ENCODE measurements around the gene SLC45A2. TPM values are rescaled to one million over a fixed set of nuclear protein-coding genes. Genes with fewer than 3 reads are reported as not detected.

Gene SLC45A2
- total RNA-seq, 1 experiment from 2014 or later: 0.28 TPM

GRCh38 chr5:34005211-34005610 lies 20.7 kb upstream of the SLC45A2 start:
- CTCF ChIA-PET: no interaction called here
- BruUV-seq (replicated peaks): no TSS peak

GRCh38 chr5:34003941-34004340 lies 19.4 kb upstream of the SLC45A2 start:
- no TSS peak for BruUV-seq (replicated peaks)
- POLR2A ChIA-PET (ENCODE audit: low non-redundant PET): no interaction called here
- Histone ChIP-seq H3K4me1 (ENCODE audit: insufficient read depth, low read length, poor library complexity, severe bottlenecking) (peaks cover 13% of the 10 kb centered on the region), H3K36me3 (ENCODE audit: insufficient read depth, low read length, poor library complexity, severe bottlenecking) (no peaks in the 10 kb centered on the region), H3K27ac (ENCODE audit: low read depth, low read length, poor library complexity, severe bottlenecking) (no peak overlapping the region), H3K27me3 (replicated peaks; ENCODE audit: insufficient read depth, low read depth, low read length, poor library complexity) (no peaks in the 10 kb centered on the region), H3K4me3 (ENCODE audit: low read depth, low read length, poor library complexity, severe bottlenecking) (no peak overlapping the region), H3K9me3 (ENCODE audit: low read depth, low read length, poor library complexity, severe bottlenecking) (no peaks in the 10 kb centered on the region)
- no peak for DNase-seq (ENCODE audit: low spot score)
- CTCF ChIA-PET: no interaction called here
- TF ChIP-seq CTCF (conservative IDR thresholded peaks at IDR 0.05; ENCODE audit: low read depth, low read length) (no peak), EZH2 (IDR thresholded peaks at IDR 0.05; ENCODE audit: borderline replicate concordance, low read depth, low read length, poor library complexity, severe bottlenecking) (no peak)
- intact Hi-C loops (cut with micrococcal nuclease; ENCODE audit: unreplicated experiment): no loop called here

More at GRCh38 chr5:34005211-34005610, 20.7 kb upstream of the SLC45A2 start:
- Histone ChIP-seq H3K27me3 (replicated peaks; ENCODE audit: insufficient read depth, low read depth, low read length, poor library complexity) (no peaks in the 10 kb centered on the region), H3K4me1 (ENCODE audit: insufficient read depth, low read length, poor library complexity, severe bottlenecking) (peaks cover 13% of the 10 kb centered on the region), H3K27ac (ENCODE audit: low read depth, low read length, poor library complexity, severe bottlenecking) (no peak overlapping the region), H3K36me3 (ENCODE audit: insufficient read depth, low read length, poor library complexity, severe bottlenecking) (no peaks in the 10 kb centered on the region), H3K9me3 (ENCODE audit: low read depth, low read length, poor library complexity, severe bottlenecking) (no peaks in the 10 kb centered on the region), H3K4me3 (ENCODE audit: low read depth, low read length, poor library complexity, severe bottlenecking) (no peak overlapping the region)
- TF ChIP-seq CTCF (conservative IDR thresholded peaks at IDR 0.05; ENCODE audit: low read depth, low read length): no peak
- no peak for TF ChIP-seq EZH2 (IDR thresholded peaks at IDR 0.05; ENCODE audit: borderline replicate concordance, low read depth, low read length, poor library complexity, severe bottlenecking)
- POLR2A ChIA-PET (ENCODE audit: low non-redundant PET): no interaction called here
- intact Hi-C loops (cut with micrococcal nuclease; ENCODE audit: unreplicated experiment): no loop called here
- DNase-seq (ENCODE audit: low spot score): no peak

- DNase-seq (ENCODE audit: low spot score): no peak
- H3K36me3 ChIP-seq (ENCODE audit: insufficient read depth, low read length, poor library complexity, severe bottlenecking): no peaks in the 10 kb centered on the region
- H3K27ac ChIP-seq (ENCODE audit: low read depth, low read length, poor library complexity, severe bottlenecking): no peak overlapping the region
- ChIA-PET POLR2A (ENCODE audit: low non-redundant PET) (no interaction called here), CTCF (no interaction called here)
- peaks cover 8% of the 10 kb centered on the region for H3K4me1 ChIP-seq (ENCODE audit: insufficient read depth, low read length, poor library complexity, severe bottlenecking)
- intact Hi-C loops (cut with micrococcal nuclease; ENCODE audit: unreplicated experiment): no loop called here
- no peak overlapping the region for H3K4me3 ChIP-seq (ENCODE audit: low read depth, low read length, poor library complexity, severe bottlenecking)
- no peaks in the 10 kb centered on the region for H3K9me3 ChIP-seq (ENCODE audit: low read depth, low read length, poor library complexity, severe bottlenecking)
- no peak for TF ChIP-seq CTCF (conservative IDR thresholded peaks at IDR 0.05; ENCODE audit: low read depth, low read length)
- no peak for TF ChIP-seq EZH2 (IDR thresholded peaks at IDR 0.05; ENCODE audit: borderline replicate concordance, low read depth, low read length, poor library complexity, severe bottlenecking)
- H3K27me3 ChIP-seq (replicated peaks; ENCODE audit: insufficient read depth, low read depth, low read length, poor library complexity): no peaks in the 10 kb centered on the region
- no TSS peak for BruUV-seq (replicated peaks)
Measured at GRCh38 chr5:34002629-34003328, 18.3 kb upstream of the SLC45A2 start.

Measured in A673 (cell line).